Measurements from ENCODE around the gene NUDT5. TPM values are rescaled to one million over a fixed set of nuclear protein-coding genes. Genes with fewer than 3 reads are reported as not detected.
"Not testable (repeated sequence)": the region's sequence is repeated elsewhere in the genome, so short reads cannot be mapped to it uniquely, and the experiment has no call there.

The NUDT5 gene
- total RNA-seq, 2 donors from 2014 or later = 10.8 to 12.8 TPM

DNA sequence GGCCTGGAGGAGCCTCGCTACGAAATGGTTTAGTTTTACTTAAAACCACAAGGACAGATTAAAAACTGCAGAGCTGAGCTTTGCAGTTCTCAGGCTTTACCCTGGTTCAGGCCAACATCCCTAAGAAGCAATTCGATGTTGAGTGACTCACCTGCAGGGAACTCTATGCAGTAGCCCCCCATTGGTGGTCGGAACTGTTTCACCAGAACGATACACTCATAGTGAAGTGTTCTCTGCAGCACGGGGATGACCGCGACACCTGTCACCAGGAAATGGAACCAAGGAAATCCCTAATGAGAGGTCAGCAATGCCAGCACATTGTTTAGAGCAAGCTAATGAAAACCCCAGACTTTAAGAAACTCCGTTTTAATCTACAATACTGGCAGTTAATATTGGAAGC is 18.0 kb downstream of the NUDT5 start:
- Histone ChIP-seq H3K9me3 (no peaks in the 10 kb centered on the region), H3K36me3 (peaks cover 67% of the 10 kb centered on the region), H3K27ac (no peak overlapping the region), H3K4me3 (no peak overlapping the region), H3K27me3 (no peaks in the 10 kb centered on the region), H3K4me1 (no peaks in the 10 kb centered on the region)
- TF ChIP-seq, protein P1, sequence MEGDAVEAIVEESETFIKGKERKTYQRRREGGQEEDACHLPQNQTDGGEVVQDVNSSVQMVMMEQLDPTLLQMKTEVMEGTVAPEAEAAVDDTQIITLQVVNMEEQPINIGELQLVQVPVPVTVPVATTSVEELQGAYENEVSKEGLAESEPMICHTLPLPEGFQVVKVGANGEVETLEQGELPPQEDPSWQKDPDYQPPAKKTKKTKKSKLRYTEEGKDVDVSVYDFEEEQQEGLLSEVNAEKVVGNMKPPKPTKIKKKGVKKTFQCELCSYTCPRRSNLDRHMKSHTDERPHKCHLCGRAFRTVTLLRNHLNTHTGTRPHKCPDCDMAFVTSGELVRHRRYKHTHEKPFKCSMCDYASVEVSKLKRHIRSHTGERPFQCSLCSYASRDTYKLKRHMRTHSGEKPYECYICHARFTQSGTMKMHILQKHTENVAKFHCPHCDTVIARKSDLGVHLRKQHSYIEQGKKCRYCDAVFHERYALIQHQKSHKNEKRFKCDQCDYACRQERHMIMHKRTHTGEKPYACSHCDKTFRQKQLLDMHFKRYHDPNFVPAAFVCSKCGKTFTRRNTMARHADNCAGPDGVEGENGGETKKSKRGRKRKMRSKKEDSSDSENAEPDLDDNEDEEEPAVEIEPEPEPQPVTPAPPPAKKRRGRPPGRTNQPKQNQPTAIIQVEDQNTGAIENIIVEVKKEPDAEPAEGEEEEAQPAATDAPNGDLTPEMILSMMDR (IDR thresholded peaks at IDR 0.05) = no peak
- no peak for DNase-seq (ENCODE audit: low spot score)

DNA sequence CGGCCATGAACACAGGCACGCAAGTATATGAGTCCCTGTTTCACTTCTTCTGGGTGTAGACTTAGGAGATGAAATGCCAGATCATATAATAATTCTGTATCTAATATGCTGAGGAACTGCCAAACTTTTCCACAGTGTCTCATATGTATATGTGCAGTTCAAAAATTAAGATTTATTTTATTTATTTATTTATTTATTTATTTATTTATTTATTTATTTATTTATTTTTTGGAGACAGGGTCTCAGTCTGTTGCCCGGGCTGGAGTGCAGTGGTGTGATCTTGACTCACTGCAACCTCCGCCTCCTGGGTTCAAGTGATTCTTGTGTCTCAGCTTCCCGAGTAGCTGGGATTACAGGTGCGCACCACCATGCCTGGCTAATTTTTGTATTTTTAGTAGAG is 24.2 kb downstream of the NUDT5 start:
- not testable (repeated sequence) for H3K9me3 ChIP-seq; DNase-seq (ENCODE audit: low spot score); H3K4me1 ChIP-seq; H3K27ac ChIP-seq; H3K27me3 ChIP-seq; H3K4me3 ChIP-seq
- H3K36me3 ChIP-seq = peaks cover 95% of the 10 kb centered on the region

DNA sequence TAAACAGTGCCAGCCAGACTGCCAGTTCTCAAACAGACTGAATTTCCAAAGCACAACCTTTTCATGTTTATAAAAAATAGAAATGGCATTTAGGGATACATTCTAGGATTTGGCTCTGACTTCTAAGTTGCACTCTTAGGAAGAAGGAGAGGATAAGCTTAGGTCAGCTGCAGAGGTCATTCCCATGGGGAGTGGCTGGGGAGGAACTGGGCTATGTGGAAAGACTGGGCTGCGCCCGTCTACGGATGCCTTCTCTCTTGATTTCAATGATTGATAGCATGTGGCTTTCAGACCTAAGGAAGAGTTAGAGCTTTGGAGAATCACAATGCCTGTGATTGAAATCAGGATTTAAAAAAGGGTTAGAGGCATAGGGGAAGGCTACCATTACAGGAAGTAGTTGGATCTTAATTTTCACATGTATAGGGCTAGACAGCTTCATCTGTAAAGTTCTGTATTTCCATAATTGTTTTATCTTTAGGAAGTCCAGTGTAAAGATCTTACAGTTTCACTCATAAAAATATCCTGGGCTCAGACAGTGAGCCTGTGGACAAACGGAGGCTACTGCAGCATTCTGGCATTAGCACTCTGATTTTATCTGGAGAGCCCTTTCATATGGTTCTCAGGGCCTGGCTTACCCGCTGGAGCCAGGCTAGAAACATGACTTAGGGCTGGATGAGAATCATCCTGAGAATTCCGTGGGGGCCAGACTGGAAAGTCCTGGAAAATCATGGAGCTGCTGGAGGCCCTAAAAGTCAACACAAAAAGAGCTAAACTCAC is 29.5 kb downstream of the NUDT5 start:
- Histone ChIP-seq H3K36me3 (peaks cover 69% of the 10 kb centered on the region), H3K27me3 (no peaks in the 10 kb centered on the region), H3K4me1 (no peaks in the 10 kb centered on the region), H3K4me3 (no peak overlapping the region), H3K9me3 (no peaks in the 10 kb centered on the region), H3K27ac (no peak overlapping the region)
- DNase-seq (ENCODE audit: low spot score) = no peak
- TF ChIP-seq, protein P1 (IDR thresholded peaks at IDR 0.05) = no peak

DNA sequence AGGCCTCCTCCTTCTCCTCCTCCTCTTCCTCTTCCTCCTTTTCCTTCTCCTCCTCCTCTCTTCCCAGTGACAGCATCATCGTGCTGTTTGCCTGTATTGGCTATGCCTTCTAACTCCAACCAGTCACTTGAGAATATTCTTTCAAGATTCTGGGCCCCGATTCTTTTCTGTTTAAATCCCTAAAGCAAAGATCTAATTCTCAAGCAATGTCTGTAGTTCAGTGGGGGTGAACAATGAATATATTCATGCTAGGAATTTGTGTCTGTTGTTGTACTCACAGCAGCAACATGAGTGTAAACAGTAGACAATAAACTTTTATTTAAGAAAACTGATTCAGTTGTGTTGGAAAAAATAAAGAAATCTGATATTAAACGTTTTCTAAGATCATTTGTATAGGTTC is 30.7 kb downstream of the NUDT5 start:
- no peaks in the 10 kb centered on the region for H3K4me1 ChIP-seq
- no peaks in the 10 kb centered on the region for H3K27me3 ChIP-seq
- TF ChIP-seq, protein P1 (IDR thresholded peaks at IDR 0.05) = no peak
- DNase-seq (ENCODE audit: low spot score) = no peak
- peaks cover 65% of the 10 kb centered on the region for H3K36me3 ChIP-seq
- H3K4me3 ChIP-seq = no peak overlapping the region
- H3K9me3 ChIP-seq = no peaks in the 10 kb centered on the region
- H3K27ac ChIP-seq = no peak overlapping the region

DNA sequence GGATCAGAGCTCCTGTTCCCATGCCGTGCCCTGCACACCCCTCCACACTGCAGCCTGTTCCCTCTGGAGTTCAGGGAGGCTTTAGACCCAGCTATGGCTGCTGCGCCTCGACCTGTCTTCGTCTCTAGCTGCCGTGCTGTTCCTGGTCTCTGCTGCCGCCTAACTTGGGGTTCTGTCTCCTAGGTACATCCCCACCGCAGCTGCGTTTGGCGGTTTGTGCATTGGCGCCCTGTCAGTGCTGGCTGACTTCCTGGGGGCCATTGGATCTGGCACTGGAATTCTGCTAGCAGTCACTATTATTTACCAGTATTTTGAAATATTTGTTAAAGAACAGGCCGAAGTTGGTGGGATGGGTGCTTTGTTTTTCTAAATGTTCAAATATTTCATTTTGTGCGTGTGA is 31.6 kb downstream of the NUDT5 start:
- Histone ChIP-seq H3K4me1 (no peaks in the 10 kb centered on the region), H3K9me3 (no peaks in the 10 kb centered on the region), H3K4me3 (no peak overlapping the region), H3K27ac (no peak overlapping the region), H3K27me3 (no peaks in the 10 kb centered on the region), H3K36me3 (peaks cover 65% of the 10 kb centered on the region)
- no peak for DNase-seq (ENCODE audit: low spot score)
- TF ChIP-seq, protein P1 (IDR thresholded peaks at IDR 0.05) = no peak

DNA sequence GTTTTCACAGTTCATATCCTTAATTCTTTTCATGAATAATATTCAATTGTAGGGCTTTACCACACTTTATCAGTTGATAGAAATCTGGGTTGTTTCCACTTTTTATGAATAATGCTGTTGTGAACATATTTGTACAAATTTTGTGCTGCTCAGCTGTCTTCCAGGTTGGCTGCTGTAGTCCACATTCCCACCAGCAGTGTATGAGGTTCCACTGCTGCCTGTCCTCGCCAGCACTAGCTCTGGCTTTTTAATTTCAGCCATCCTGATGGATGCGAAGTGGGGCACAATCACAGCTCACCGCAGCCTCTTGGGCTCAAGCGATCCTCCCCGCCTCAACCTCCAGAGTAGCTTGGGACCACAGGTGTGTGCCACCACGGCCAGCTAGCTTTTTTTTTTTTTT is 32.8 kb downstream of the NUDT5 start:
- TF ChIP-seq, protein P1 (IDR thresholded peaks at IDR 0.05) = no peak
- no peak for DNase-seq (ENCODE audit: low spot score)
- Histone ChIP-seq H3K27me3 (no peaks in the 10 kb centered on the region), H3K9me3 (no peaks in the 10 kb centered on the region), H3K4me1 (no peaks in the 10 kb centered on the region), H3K36me3 (peaks cover 62% of the 10 kb centered on the region), H3K27ac (no peak overlapping the region), H3K4me3 (no peak overlapping the region)
